Amniotic stem cell (primary cell): ENCODE measurements around the gene FASLG.

ENCODE experiments used
- DNase-seq: peaks from one replicate; lab custom pipeline; 2025; lab: John Stamatoyannopoulos, UW

The FASLG gene

DNA sequence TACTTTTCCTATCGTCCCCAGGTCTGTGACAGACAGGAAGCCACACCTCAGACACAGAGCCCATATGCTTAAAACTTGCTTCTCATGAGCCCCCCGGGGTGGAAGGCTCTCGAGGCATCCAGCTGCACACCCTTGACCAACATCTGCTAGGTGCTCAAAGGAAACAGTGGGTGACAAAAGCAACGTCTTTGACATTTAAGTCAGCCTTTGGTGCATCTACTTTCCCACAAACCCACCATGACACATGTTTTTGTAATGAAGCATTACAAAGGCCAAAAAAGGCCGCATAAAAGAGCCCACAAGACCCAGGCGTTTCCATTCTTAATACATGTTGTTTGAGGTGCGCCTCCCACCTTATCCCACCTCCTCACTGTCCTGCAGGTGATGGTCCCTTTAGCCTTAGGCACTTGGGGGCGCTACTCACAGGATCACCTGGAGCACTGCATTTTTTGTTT, 11.8 kb upstream of the FASLG start:
- DNase-seq = no peak

DNA sequence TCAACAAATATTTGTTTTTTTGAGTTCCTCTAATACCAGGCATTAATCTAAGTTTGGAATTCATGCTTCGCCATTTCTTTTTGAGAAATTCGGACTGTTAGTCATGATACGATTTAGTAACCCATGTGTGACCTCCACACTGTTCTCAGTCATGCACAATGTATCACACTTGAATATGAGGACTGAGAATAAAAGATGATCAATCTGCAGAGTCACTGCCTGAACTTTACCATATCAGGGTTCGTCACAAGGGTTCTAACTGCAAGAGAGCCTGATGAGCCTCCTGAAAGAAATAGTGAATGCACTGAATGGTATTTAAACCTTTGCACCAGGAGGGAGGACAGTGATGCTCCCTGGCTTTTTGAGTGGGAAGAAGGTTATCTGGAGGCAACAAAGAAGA, 10.9 kb upstream of the FASLG start:
- DNase-seq = no peak

DNA sequence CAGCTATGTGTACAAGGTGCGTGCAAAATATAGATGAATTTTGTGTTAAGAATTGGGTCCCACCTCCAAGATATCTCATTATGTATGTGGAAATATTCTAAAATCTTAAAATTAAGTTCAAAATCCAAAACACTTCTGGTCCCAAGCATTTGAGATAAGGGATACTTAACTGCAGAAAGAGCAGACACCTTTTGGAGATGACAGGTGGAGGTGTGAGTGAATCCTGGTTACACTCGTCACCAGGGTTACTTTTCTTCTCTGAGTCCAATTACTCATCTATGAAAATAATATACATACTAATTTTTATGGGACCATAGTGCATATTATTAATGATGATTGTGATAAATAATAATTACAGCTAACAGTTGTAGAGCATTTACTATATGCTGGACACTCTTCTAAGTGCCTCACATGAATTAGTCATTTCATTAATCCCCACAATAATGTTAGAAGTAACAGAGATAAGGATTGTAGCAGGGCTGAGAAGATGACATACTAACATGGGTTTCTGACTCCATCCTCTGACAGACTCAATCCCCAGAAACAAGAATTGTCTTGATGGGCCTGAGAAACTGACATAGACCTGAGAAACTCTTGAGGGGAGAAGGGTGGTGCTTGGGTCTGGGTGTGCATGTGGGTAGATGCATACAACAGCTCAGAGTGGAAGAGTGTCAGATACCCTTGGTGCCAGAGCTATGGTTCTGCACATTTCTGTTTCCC, 8.3 kb upstream of the FASLG start:
- DNase-seq = no peak

DNA sequence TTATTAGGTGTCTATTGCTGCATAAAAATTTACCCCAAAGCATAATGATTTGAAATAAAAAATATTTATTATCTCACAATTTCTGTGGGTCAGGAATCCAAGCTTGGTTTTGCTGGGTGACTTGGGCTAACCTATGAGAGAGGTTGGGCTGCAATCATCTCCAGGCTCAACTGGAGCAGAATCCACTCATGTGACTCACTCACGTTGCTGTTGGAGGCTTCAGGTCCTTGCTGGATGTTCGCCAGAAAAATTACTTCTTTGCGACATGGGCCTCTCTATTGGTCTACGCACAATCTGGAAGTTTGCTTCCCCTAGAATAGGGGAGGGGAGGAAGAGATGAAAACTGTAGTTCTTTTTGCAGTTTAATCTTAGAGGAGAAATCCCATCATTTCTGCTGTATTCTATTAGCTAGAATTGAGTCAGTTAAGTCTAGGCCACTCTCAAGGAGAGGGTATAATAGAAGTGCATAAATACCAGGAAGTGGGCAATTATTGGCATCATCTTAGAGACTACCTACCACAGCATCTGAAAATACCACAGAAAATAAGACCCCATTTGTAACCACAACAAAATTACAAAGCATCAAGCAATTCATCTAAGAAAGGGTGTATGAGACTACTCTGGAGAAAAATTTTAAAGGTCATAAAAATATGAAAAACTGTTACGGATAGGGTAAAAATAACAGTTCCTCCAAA, 5.7 kb upstream of the FASLG start:
- DNase-seq = no peak

DNA sequence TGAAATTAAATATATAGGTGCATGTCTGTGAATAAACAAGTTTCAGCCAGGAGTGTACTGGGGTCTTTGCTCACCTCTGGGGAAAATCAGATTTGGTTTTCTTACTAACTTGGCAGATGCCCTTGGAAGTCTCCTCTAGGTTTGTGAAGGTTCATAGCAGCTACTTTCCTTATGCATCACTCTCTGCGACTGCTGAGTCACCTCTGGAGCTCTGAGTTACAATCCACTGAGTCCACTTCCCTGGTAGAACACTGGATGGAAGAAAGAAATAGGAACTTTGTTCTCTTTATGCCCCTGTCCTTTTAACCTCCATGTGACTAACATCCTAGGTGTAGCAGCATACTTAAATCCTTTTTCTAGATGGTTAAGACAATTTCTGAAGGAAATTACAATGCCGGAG, 4.4 kb upstream of the FASLG start:
- DNase-seq = peak; percentile 18

DNA sequence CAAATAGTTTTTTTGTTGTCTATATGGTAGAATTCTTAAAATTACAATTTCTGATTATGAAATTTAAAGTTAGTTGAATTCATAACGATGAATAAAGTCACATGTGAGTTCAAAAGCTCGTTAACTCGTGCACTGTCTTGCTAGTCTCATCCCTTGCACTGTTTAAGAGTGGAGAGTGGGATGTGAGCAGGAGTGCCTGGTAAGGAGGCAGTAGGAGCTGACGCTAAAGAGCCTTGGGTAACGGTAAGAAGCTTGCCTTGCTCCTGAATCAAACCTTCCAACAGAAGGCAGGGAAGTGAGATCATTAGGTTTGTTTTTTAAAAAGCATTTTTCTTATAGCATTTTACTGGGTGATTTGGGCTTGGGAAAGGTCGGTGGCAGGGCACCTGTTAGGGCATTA, 2.3 kb upstream of the FASLG start:
- DNase-seq = no peak

DNA sequence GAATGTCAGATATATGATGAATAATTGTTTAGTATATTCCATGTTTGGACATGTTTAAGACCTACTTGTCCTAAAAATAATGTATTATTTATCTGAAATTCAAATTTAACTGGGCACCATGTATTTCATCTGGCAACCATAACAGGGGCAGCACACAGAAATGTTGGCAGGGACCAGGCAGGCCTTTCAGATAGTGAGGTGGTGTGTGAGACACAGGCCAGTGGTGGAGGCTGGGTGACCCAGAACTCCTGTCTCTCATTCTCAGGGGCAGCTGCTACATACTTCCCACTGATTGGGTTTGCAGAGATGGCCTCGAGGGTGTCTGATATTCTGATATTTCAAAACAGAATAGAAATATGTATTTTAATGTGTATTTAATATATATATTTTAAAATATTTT, 1.3 kb upstream of the FASLG start:
- no peak for DNase-seq

DNA sequence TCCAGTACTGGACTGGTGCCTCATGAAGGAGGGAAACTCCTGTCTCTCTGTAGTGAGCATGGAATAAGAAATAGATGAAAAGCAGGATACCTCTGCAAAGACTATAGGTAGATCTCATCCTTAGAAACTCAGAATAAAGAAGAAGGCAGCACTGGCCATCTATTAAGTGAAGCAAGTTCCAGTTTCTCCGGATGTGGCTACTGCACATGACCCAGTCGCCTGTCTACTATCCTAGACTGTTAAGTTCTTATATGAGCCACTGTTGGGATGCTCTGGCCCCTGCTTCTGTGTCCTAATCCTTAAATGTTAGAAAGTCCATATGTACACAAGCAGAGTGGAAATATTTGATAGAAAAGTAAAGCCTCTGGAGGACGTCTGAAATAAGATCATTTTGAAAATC, 2.2 kb downstream of the FASLG start:
- no peak for DNase-seq

DNA sequence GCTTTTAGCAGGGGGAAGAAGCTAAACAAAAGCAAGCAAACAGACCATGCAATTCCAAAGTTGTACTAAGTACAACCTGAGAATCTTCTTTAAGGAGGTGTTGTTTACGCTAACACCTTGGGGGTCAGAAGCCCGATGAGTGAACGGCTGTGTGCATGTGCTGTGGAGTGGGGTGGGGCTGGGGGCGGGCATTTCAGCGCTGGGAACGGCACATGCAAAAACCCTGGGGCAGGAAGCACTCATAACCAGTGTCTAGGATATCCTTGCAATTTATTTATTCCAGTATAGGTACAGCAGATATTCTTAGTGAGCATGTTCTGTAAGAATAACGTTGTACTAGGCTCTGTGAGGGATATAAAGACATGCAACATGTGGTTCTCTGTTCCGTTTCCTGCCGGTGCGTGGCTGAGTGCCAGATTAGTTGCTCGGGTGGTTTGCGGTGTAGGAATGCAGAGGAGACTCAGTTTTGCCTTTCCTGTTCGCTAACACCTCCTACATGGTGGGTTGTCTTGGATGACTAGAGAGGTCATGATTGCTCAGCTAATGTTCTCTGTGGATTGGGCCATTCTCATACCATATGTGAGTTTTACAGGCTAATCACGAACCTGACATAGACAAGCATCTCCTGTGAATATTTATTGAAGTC, 3.7 kb downstream of the FASLG start:
- DNase-seq = no peak

DNA sequence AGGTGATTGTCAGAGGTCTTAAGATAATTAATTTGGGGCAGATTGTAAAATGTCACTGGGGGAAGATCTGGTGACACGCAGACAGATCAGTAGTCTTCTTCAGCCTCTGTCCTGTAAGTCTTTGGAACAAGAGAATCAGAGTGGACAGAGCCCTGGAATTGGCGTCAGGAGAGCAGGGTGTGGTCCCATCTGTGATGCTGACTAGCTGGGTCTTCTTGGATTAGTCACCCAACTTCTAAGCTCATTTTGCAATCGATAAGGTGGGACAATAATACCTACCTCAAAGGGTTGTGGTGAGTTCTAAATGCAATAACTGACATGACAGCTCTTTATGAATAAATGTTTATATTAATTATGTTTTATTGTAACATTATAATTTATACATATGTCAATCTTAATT, 4.8 kb downstream of the FASLG start:
- DNase-seq = no peak

DNA sequence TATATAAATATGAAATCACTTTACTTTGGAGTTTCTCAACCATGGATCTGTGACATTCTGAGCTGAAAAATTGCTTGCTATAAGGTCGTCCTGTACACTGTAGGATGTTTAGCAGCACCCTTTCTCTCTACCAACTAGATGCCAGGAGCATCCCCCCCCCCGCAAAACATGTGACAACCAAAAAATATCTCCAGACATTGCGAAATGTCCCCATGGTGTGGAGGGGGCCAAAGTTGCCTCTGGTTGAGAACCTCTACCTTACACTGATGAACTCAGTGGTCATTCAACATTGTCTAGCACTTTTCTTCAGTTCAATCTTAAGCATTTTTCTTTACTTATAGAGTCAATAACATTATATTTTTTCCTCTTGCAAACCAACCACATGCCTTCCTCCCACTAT, 9.2 kb downstream of the FASLG start:
- DNase-seq = no peak

DNA sequence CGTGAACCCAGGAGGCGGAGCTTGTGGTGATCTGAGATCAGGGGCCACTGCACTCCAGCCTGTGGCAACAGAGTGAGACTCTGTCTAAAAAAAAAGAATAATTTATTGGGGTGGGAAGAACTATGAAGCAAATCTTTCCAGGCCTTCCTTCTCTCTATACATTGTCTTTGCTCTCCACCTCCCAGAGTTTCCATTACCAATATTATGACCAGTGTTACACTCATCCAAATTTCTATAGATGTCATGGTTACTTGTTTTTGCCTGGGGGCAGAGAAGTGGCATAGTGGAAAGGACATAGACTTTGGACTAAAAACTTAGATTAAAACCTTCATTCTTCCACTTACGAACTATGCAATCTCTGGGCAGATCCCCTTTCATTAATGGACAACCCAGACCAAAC, 10.1 kb downstream of the FASLG start:
- no peak for DNase-seq

DNA sequence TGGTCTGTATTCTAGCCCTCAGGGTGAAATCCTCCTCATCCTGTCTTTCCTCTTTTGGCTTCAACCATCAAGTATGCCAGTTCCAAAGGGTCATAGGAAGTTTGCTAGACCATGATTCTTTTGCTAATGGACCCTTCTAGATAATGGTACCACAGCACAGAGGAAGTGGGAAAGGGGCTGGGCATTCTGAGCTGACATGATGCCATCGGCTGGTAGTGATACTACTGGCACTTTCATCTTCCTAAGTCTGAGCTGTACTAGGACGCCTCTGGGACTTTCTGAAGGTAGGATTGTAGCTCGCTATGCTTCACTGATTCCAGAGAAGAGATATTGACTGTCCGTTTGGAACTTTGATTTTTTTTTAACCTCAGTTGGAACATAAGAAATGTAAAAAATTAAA, 11.4 kb downstream of the FASLG start:
- no peak for DNase-seq

DNA sequence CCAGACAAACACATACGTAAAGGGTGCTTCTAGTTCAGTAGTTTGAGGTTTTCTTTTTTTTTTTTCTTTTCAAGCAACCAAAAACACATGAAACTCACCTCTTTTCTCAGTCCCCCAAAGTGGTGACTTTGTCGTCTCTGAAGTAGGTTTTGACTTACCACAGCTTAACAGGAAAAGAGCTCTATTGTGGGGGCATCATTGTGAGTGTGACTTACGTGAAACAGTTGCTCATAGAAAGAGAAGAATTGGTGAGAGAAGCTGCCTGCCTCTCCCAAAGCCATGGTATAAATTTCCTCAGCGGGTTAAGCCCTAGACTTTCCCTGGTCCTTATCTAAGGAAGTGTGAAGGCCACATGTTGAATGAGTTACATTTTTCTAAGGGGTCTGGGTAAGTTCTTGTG, 11.9 kb downstream of the FASLG start:
- DNase-seq = no peak

DNA sequence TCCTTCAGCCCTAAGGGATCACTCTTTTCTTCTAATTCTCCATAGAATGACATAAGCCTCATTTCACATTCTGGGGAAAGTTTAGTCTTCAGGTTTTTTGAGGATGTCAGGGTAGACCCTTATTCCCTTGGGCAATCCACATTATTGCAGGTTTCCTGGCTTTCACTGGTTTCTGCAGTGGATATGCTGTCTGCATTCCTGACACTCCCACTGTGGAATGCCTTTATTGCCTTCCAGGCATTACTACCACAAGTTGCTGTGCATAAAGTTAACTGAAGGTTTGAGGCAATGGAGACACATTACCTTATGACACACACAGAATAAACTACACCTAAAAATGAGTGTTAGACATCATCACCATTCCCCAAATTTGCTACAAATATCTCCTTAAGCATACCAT, 12.7 kb downstream of the FASLG start:
- no peak for DNase-seq

DNA sequence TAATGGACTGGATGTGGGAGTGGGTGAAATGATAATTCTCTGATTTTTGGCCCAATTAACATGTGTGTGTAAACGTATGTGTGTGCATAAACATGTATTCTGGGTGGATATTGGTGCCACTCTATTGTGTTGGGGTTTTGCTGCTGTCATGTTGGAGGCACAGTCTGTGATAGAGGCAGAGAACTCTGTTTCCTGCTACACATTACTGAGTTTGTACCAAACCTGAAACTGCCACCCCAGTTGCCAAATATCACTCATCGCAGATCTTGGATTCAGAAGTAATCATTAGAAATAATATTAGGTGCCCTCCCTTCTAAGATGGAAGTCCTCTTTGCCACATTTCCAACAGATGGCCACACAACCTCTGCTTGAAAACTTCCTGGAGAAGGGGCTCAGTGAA, 13.8 kb downstream of the FASLG start:
- no peak for DNase-seq

DNA sequence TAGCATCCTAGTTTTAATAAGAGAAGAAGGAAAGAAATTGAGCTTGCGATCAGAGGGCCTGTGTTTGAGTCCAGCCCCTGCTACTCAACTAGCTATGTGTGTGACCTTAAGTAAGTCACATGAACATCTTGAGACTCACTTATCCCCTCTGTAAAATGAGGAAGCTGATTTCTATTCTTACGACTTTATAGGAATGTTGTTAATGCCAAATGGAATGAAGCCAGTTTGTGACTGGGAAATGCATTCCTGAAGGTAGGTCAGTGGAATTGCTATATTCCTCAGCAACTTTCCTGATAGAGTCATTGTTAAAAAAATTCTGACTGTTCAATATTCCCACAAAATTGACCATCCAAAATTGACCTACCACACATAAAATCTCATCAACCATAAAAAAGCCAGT, 14.9 kb downstream of the FASLG start:
- DNase-seq = no peak

DNA sequence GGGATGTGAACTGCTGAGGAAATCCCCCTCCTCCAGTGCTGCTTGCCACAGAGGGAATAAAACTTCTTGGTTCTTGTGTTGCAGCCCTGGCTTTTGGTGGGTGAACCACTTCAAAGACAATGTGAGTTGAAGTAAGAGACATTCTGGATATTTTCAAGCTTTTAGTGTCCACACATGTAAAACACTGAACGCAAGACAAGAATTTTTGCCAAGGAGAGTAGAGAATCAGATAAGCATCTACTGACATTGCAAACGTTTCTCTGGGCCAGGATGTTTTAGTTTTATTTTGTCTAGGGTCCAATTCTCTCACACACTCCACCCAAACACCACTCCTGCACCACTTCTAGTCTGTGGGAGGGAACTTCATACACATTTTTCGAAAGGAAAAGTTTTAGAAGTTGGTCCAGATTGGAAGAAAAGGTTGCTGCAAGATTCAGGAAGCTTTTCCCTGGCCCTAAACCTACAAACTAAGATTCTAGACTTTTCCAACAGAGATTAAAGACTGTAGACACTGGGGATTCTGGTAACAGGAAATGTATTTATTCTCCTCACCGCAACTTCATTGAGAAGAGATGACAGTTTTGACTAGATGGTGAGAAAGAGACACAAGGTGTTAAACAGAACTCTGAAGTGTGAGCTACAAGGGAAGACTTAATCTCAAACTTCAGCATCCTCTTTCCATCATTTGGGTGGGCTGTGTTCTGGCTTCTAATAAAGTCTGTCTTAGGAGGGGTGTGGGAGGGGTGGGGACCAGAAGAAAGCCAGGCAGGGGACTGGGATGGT, 16.1 kb downstream of the FASLG start:
- no peak for DNase-seq

DNA sequence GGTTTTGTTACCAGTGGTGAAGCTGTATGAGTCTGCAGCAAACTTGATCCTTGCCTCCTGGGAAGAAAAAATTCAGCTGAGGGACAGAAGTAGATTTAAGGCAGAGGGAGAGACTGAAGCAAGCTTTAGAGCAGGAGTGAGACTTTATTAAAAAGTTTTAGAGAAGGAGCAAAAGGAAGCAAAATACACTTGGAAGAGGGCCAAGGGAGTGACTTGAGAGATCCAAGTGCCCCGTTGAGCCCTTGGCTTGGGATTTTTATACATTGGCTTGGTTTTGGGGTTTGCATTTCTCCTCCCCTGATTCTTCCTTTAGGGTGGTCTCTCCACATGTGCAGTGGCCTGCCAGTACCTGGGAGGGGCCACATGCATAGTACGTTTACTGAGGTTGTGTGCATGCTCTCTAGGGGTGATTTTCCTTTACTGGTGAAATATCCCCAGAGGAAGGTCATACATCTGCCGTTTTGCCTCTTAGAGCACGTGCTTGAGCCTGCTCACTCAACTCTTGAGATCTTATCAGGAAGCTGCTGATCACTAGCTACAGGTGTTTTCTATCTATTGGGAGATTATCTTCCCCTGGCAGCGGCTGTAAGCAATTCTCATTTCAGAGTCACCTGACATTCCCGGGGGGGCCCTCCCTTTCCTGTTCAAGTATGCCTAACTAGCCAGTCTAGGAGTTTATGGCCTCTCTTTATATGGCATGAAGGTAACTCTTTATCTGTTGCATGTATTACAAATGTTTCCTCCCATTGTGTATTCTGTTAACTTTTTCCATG, 20.3 kb downstream of the FASLG start:
- DNase-seq = no peak

DNA sequence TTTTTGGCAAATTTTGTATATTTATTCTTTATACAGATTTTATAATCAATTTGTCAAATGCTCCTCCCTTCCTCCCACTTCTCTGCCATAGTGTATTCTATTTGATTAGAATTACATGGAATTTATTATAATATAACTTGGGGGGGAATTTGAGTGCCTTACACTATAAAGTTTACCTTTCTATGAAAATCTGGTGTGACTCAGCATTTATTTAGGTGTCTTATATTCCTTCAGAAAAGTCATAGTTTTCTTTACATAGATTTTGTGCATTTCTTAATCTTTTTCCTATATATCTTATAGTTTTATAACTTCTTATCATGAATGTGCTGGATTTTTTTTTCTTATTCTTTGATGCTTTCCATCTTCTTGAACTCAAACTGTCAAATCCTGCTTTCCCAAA, 21.3 kb downstream of the FASLG start:
- no peak for DNase-seq

DNA sequence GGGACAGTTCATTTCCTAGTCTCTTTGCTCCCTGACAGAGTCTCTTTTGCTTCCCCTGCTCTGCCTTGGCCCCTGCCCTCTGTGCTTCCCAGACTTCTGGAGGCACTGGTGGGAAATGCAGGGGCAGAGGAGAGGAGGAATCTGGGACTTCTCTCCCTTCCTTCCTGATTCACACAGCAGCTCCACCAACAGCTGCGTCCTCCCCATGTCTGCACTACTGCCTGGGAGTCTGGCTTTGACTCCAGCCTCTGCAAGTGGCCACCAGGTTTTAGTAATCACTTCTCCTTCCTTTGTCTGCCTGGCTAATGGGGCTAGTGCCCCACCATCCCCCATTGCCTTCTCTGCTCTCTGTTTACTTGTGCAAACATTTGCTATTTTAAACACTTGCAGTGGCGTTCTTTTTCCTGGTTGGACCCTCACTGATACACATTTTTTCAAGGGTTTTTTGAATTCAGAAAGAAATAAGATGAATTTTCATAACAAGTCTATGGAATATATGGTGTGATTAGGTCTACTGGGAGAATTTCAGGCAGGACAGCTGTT, 21.9 kb downstream of the FASLG start:
- DNase-seq = no peak

DNA sequence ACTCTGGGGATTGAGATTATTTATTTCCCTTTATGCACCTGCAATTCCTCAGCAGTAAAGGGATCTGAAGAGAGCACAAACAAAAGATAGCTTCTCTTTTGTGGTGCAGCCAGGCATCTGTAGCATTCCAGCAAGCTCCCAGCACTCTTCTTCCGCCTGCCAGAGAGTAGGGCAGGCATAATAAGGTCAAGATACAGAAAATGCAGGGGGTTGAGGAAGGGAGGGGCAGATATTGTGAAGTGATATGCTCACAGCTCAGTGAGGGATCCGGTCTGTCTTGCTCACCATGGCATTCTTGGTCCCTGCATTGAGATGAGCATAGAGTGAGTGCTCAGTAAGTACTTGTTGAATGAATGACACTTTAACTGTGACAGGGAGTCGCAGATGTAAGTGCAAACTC, 23.9 kb downstream of the FASLG start:
- no peak for DNase-seq
